WTC11 (cell line): ENCODE measurements around the gene TTLL3. TPM values are rescaled to one million over a fixed set of nuclear protein-coding genes. Genes with fewer than 3 reads are reported as not detected.

Source experiments
- ATAC-seq: fragments of 200-7000 bp; cut with Tn5 transposase; 2 replicates; pipeline ENCODE4 v1.10.0; 2021; ENCODE audit warnings: mild to moderate bottlenecking, moderate library complexity
- CTCF ChIA-PET: fragments of 300-600 bp; sonication (Branson Sonifier 250); formaldehyde crosslinking; loops from one replicate; lab custom pipeline; 2021; ENCODE audit warnings: antibody characterized with exemption; lab: Charles Lee
- POLR2A ChIA-PET: fragments of 350-600 bp; sonication (Branson Sonifier 250); formaldehyde crosslinking; loops from one replicate; lab custom pipeline; 2021; ENCODE audit warnings: antibody characterized with exemption; lab: Charles Lee
- DNase-seq: peaks from one replicate; pipeline ENCODE4 v3.0.0; 2021; ENCODE audit warnings: low spot score
- H3K27ac Mint-ChIP-seq: 2 replicates; pipeline ENCODE4 v1.8.0; 2021; ENCODE audit warnings: mixed read lengths
- H3K27me3 Mint-ChIP-seq: 2 replicates; pipeline ENCODE4 v1.8.0; 2021; ENCODE audit warnings: low read depth, mild to moderate bottlenecking, moderate library complexity, mixed read lengths
- H3K36me3 Mint-ChIP-seq: 2 replicates; pipeline ENCODE4 v1.8.0; 2021; ENCODE audit warnings: mixed read lengths
- H3K4me1 Mint-ChIP-seq: 2 replicates; pipeline ENCODE4 v1.8.0; 2022; ENCODE audit warnings: mixed read lengths
- H3K4me3 Mint-ChIP-seq: 2 replicates; pipeline ENCODE4 v1.8.0; 2021; ENCODE audit warnings: mild to moderate bottlenecking, moderate library complexity, mixed read lengths
- H3K9me3 Mint-ChIP-seq: 2 replicates; pipeline ENCODE4 v1.8.0; 2021; ENCODE audit warnings: mixed read lengths
- ATF3 ChIP-seq: sonication (generic); formaldehyde crosslinking; conservative IDR thresholded peaks from 2 replicates; pipeline ENCODE4 v1.8.1; 2022; ENCODE audit warnings: mild to moderate bottlenecking, missing genetic modification reagents
- CTCF ChIP-seq: fragments of 200-600 bp; IDR thresholded peaks from 2 replicates; pipeline ENCODE4 v1.8.0; 2022; ENCODE audit warnings: antibody characterized with exemption
- ERG ChIP-seq: fragments of 250-450 bp; sonication (Bioruptor Pico); IDR thresholded peaks from 2 replicates; pipeline ENCODE4 v1.8.0; 2021; ENCODE audit warnings: mild to moderate bottlenecking
- FOXK1 ChIP-seq: sonication (generic); formaldehyde crosslinking; IDR thresholded peaks from 2 replicates; pipeline ENCODE4 v1.8.0; 2022; ENCODE audit warnings: mild to moderate bottlenecking, moderate library complexity, missing genetic modification reagents
- HMGA2 ChIP-seq: fragments of 250-450 bp; sonication (Bioruptor Pico); IDR thresholded peaks from 2 replicates; pipeline ENCODE4 v1.4.0; 2021; ENCODE audit warnings: mild to moderate bottlenecking, moderate library complexity
- MLX ChIP-seq: sonication (generic); formaldehyde crosslinking; IDR thresholded peaks from 2 replicates; pipeline ENCODE4 v1.8.1; 2023; ENCODE audit warnings: mild to moderate bottlenecking, missing genetic modification reagents, moderate library complexity
- MXD4 ChIP-seq: fragments of 250-450 bp; sonication (Bioruptor Pico); IDR thresholded peaks from 2 replicates; pipeline ENCODE4 v1.8.0; 2021; ENCODE audit warnings: mild to moderate bottlenecking, moderate library complexity, borderline replicate concordance
- NFE2L1 ChIP-seq: sonication (generic); formaldehyde crosslinking; IDR thresholded peaks from 2 replicates; pipeline ENCODE4 v1.8.1; 2023; ENCODE audit warnings: missing genetic modification reagents
- SMAD3 ChIP-seq: sonication (generic); formaldehyde crosslinking; IDR thresholded peaks from 2 replicates; pipeline ENCODE4 v1.8.0; 2022; ENCODE audit warnings: missing genetic modification reagents, mild to moderate bottlenecking, borderline replicate concordance
- STAT6 ChIP-seq: sonication (generic); formaldehyde crosslinking; conservative IDR thresholded peaks from 2 replicates; pipeline ENCODE4 v1.8.1; 2023; ENCODE audit warnings: mild to moderate bottlenecking, low read depth, missing genetic modification reagents, moderate library complexity
- ZNF121 ChIP-seq: sonication (generic); formaldehyde crosslinking; IDR thresholded peaks from 2 replicates; pipeline ENCODE4 v1.8.0; 2023; ENCODE audit warnings: missing genetic modification reagents
- total RNA-seq: library from RNA; stranded (reverse); gene quantifications from 3 replicates; pipeline ENCODE4 v1.2.3, GENCODE V29; 2021

TTLL3 gene
- total RNA-seq, 1 experiment from 2014 or later = 14.7 TPM

GRCh38 chr3:9820543-9820942 lies 10.5 kb downstream of the TTLL3 start:
- no peak overlapping the region for H3K4me3 Mint-ChIP-seq
- ATAC-seq (peak; percentile 7; the same call in 1 of the 2 replicates), DNase-seq (no peak)
- TF ChIP-seq SMAD3 (CRISPR knock-in tag) (no peak), FOXK1 (no peak), ZNF121 (no peak), ERG (CRISPR knock-in tag) (no peak), STAT6 (no peak), MLX (CRISPR knock-in tag) (no peak)
- ChIA-PET POLR2A (no interaction called here), CTCF (interaction anchor here (1.1 kb wide), 1 partner anchor 28 kb away, joined by 3 read pairs; the partner anchor contains the start of gene ARPC4)
- no peak overlapping the region for H3K27ac Mint-ChIP-seq
- H3K9me3 Mint-ChIP-seq = no peaks in the 10 kb centered on the region
- H3K36me3 Mint-ChIP-seq = no peaks in the 10 kb centered on the region
- peaks cover 3% of the 10 kb centered on the region for H3K4me1 Mint-ChIP-seq
- no peaks in the 10 kb centered on the region; the same call in 1 of the 2 replicates for H3K27me3 Mint-ChIP-seq

- DNase-seq (peak; percentile 29), ATAC-seq (peak; percentile 99)
- TF ChIP-seq HMGA2 (CRISPR knock-in tag) (no peak), CTCF (peak; percentile 24; the same call in 1 of the 2 replicates)
- Mint-ChIP-seq H3K27me3 (no peaks in the 10 kb centered on the region; the same call in 1 of the 2 replicates), H3K9me3 (no peaks in the 10 kb centered on the region), H3K4me1 (peaks cover 7% of the 10 kb centered on the region), H3K4me3 (no peak overlapping the region), H3K27ac (no peak overlapping the region), H3K36me3 (no peaks in the 10 kb centered on the region)
- ChIA-PET CTCF (interaction anchor here (1.0 kb wide), 1 partner anchor 10 kb away, joined by 4 read pairs; no protein-coding TSS in a partner anchor), POLR2A (no interaction called here)
Observed at GRCh38 chr3:9820946-9821345, 10.9 kb downstream of the TTLL3 start.

GRCh38 chr3:9825451-9826040 lies 15.5 kb downstream of the TTLL3 start:
- ChIA-PET POLR2A (no interaction called here), CTCF (interaction anchor here (0.6 to 2.9 kb wide), 3 partner anchors 66 to 121 kb away, joined by 3 to 16 read pairs (median 4); partner anchors contain the start of gene CRELD1)
- no peak for TF ChIP-seq NFE2L1 (CRISPR knock-in tag)
- TF ChIP-seq MXD4 = no peak
- no peak for TF ChIP-seq ATF3 (CRISPR knock-in tag)
- no peak for TF ChIP-seq ZNF121
- no peak for DNase-seq
- H3K9me3 Mint-ChIP-seq = no peaks in the 10 kb centered on the region
- ATAC-seq = 0 out of 2 replicates have a peak, but pooled peaks have one; percentile 7
- no peak overlapping the region for H3K27ac Mint-ChIP-seq
- H3K27me3 Mint-ChIP-seq = no peaks in the 10 kb centered on the region
- no peak overlapping the region for H3K4me3 Mint-ChIP-seq
- H3K36me3 Mint-ChIP-seq = no peaks in the 10 kb centered on the region
- peaks cover 8% of the 10 kb centered on the region for H3K4me1 Mint-ChIP-seq
